MV-4-11 (cell line): ENCODE measurements around the gene GAK.
"Not testable (repeated sequence)": the region's sequence is repeated elsewhere in the genome, so short reads cannot be mapped to it uniquely, and the experiment has no call there.

Experiments
- DNase-seq: peaks from one replicate; lab custom pipeline; 2025; lab: John Stamatoyannopoulos, UW

The GAK gene

GRCh38 chr4:926538-926937 lies 5.6 kb downstream of the GAK start:
- no peak for DNase-seq

- DNase-seq = no peak
Observed at GRCh38 chr4:925771-926500, 6.2 kb downstream of the GAK start.

- DNase-seq = no peak
Observed at GRCh38 chr4:925171-925570, 6.9 kb downstream of the GAK start.

GRCh38 chr4:924107-925096 lies 7.7 kb downstream of the GAK start:
- no peak for DNase-seq

GRCh38 chr4:921830-922331 lies 10.2 kb downstream of the GAK start:
- DNase-seq = no peak

- DNase-seq = not testable (repeated sequence)
Observed at GRCh38 chr4:919004-919680, 13.0 kb downstream of the GAK start.

- peak; percentile 9 for DNase-seq
Observed at GRCh38 chr4:918591-918990, 13.5 kb downstream of the GAK start.

GRCh38 chr4:917992-918391 lies 14.1 kb downstream of the GAK start:
- no peak for DNase-seq

GRCh38 chr4:917466-917865 lies 14.7 kb downstream of the GAK start:
- DNase-seq = no peak

GRCh38 chr4:915595-915994 lies 16.5 kb downstream of the GAK start:
- peak; percentile 79 for DNase-seq

- peak; percentile 88 for DNase-seq
Observed at GRCh38 chr4:915041-915474, 17.1 kb downstream of the GAK start.

GRCh38 chr4:914531-914930 lies 17.6 kb downstream of the GAK start:
- no peak for DNase-seq

GRCh38 chr4:913280-913618 lies 18.9 kb downstream of the GAK start:
- DNase-seq = no peak

- DNase-seq = no peak
Observed at GRCh38 chr4:912548-913279, 19.4 kb downstream of the GAK start.

GRCh38 chr4:911871-912490 lies 20.1 kb downstream of the GAK start:
- DNase-seq = no peak

GRCh38 chr4:911221-911751 lies 20.8 kb downstream of the GAK start:
- no peak for DNase-seq

GRCh38 chr4:910366-911091 lies 21.6 kb downstream of the GAK start:
- DNase-seq = no peak

GRCh38 chr4:909821-910220 lies 22.3 kb downstream of the GAK start:
- DNase-seq = no peak

- no peak for DNase-seq
Observed at GRCh38 chr4:909131-909571, 23.0 kb downstream of the GAK start.
